GM18519 (cell line): Measurements from ENCODE around the gene LIMS2.

ENCODE experiments used
- ATAC-seq: cut with Tn5 transposase; IDR thresholded peaks from one replicate; pipeline ENCODE4 v1.9.1; 2021; ENCODE audit warnings: mild to moderate bottlenecking, moderate library complexity; ENCODE audit not compliant: unreplicated experiment, low FRiP score

Gene LIMS2

GRCh38 chr2:127609031-127609751 is 66.1 kb downstream of the LIMS2 start:
- no peak for ATAC-seq

- no peak for ATAC-seq
These were observed 67.0 kb downstream of the LIMS2 start for GRCh38 chr2:127608061-127609030.

DNA sequence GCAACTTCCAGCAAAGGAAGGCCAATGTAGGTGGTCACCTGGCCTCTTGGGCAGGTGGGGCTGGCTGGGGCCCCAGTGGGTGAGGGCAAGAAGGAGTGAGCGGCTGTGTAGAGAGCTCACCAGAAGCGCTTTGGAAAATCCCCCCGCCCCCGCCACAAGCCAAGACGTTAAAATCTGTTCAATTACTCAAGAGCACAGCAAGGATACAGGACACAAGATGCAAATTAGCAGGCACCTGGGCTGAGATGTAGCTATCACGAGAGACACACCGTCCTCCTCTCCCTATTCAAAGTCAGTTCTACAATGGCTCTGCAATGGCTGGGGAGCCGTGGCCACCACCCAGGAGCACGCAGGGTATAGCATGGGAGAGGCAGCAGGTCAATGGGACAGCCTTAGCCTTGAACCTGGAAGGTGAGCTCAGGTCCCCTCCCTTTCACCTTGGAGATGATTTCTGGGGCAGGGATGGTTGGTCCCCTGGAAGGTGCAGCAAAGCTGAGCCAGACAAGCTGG is 67.9 kb downstream of the LIMS2 start:
- ATAC-seq = no peak

DNA sequence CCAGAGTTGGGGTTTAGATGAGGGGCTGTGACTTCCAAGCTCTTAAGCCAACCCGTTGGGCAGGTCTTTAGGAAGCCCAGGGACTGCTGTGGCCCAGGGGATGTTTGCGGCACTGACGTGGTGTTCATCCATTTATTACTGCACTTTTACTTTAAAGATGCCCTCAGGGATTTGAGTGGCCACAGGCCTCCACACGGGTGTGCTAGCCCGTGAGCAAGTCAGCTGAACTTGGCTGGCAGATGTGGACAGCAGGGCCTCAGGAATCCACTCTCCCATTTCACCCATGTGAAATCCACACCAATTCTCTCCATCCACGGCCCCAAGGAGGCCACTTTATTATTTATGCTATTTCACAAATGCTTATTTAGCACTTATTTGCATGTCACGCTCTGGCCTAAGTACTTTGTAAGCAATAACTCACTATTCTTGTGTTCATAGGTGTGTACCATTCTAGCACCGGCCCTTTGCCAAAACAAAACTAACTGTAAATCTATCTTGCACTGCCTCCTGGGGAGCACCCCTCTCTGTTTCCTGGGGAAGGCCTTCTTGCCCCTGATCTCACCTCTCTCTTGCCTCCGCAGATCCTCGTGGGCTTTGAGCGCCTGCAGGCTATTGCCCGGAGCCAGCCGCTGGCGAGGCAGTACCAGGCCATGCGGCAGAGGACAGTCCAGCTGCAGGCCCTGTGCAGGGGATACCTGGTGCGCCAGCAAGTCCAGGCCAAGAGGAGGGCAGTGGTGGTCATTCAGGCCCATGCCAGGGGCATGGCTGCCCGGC is 68.5 kb downstream of the LIMS2 start:
- no peak for ATAC-seq

GRCh38 chr2:127605691-127606263 is 69.6 kb downstream of the LIMS2 start:
- no peak for ATAC-seq

GRCh38 chr2:127604986-127605385 is 70.3 kb downstream of the LIMS2 start:
- ATAC-seq = no peak

DNA sequence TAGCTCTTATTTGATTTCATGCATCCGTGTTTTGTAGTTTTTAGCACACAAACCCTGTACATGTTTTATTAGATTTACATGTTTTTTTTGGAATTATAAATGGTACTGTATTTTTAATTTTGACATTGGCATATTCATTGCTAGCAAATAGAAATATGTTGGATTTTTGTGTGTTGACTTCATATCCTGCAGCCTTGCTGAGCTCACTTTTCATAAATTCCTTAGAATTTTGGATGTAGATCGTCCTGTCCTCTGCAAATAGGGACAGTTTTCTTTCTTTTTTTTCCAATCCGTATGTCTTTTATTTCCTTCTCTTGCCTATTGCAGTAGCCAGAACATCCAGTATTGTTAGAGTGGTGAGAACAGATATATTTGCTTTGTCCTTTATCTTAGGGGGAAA is 76.1 kb downstream of the LIMS2 start:
- ATAC-seq = no peak

GRCh38 chr2:127598711-127599110 is 76.6 kb downstream of the LIMS2 start:
- no peak for ATAC-seq

GRCh38 chr2:127597984-127598380 is 77.3 kb downstream of the LIMS2 start:
- no peak for ATAC-seq

- no peak for ATAC-seq
These were observed 78.0 kb downstream of the LIMS2 start for GRCh38 chr2:127597046-127597983.

GRCh38 chr2:127596311-127597045 is 78.9 kb downstream of the LIMS2 start:
- ATAC-seq = no peak

DNA sequence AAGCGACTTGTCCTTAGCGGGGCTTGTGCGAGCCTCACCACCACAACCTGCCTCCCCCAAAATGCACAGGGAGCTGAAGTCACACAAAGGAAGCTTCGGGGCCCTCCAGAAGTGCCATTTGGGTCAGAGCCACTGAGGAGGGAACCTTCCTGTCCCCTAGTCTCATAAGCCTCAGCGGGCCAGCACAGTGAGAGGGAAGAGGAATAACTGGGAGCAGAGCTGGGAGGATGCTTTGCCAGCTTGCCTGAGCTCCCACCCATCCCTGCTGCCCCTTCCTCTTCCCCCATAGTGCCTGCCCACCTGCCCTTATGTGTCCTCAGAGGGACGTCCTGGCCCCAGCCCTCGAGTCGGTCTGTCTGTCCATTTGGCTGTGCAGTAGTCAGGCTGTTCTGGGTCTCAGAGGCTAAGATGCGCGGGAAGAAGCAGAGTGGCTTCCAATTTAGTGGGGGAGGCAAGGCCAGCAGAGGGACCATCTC is 81.2 kb downstream of the LIMS2 start:
- no peak for ATAC-seq

DNA sequence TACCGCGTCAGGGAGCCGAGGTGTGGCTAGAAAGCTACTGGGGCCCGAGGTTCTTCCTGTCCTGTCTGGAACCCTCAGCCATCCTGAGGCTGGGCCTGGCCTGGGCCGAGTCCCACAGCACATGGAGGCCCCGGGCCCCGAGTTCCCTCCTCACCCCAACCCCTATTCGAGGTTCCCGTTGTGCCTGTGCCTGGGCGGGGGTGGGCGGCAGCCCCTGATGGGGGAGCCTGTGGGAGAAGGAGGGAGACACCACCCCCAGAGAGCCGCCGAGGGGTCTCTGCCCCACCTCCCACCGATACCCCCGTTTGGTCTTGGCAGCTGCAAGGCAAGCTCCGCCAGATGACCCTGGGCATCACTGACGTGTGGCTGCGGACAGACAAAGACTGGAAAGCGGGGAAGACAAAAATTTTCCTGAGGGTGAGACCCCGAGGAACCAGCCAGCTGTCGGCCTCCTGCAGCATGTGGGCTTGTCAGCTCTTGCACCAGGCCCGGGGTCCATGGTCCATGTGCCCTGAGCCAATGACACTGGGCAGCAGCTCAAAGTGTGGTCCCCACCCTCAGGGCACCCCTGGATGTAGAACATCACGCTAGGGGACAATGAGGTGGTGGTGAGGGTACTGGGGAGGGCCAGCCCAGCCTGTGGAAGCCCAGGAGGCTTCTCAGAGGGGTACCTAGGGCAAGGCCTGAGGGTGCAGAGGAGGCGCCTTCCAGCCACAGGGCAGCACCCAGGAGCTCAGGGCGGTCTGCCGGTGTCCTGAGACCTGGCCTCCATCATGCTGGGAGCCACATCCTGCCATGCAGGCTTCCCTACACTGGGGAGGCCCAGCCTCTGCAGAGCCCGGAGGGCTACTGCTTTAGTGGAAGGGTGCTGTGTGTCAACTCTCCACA is 81.9 kb downstream of the LIMS2 start:
- no peak for ATAC-seq

- ATAC-seq = no peak
These were observed 82.5 kb downstream of the LIMS2 start for GRCh38 chr2:127592761-127593227.

DNA sequence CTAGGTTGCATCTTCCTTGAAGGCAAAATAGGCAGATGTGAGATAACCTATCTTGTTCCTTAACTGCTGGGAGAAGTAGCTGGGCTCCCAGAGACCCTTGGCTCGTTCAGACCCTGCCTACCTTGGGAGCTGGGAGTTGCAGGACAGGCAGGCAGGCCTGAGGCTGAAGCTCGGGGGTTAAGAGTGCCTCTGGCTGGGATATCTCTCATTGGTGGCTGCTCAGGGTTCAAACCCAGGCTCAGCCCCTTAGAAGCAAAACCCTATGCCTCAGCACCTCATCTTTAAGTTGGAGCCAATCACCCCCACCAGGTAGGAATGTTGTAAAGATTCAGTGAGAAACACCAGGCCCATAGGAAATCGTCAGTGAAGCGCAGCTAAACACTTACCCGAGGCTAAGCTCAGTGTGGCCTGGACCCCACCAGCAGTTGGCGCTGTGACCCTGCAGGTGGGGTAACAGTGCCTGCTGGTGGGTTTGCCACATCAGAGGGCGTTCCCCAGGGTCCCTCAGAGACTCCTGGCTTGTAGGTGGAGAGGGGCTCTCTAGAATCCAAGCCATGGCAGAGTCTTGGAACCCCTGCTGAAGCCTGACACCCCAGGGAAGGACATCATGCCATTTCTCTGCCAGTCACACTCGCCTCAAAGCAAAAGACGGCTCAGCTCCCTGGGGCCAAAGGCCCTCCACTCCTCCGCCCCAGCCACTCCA is 84.0 kb downstream of the LIMS2 start:
- ATAC-seq = no peak

- no peak for ATAC-seq
These were observed 84.7 kb downstream of the LIMS2 start for GRCh38 chr2:127590386-127591190.
